ENCODE data around the gene ACOT7. TPM values are rescaled to one million over a fixed set of nuclear protein-coding genes. Genes with fewer than 3 reads are reported as not detected.
"Not testable (repeated sequence)": the region's sequence is repeated elsewhere in the genome, so short reads cannot be mapped to it uniquely, and the experiment has no call there.

The ACOT7 gene
- total RNA-seq, 2 experiments from 2014 or later, result 23.4 to 53.6 TPM

DNA sequence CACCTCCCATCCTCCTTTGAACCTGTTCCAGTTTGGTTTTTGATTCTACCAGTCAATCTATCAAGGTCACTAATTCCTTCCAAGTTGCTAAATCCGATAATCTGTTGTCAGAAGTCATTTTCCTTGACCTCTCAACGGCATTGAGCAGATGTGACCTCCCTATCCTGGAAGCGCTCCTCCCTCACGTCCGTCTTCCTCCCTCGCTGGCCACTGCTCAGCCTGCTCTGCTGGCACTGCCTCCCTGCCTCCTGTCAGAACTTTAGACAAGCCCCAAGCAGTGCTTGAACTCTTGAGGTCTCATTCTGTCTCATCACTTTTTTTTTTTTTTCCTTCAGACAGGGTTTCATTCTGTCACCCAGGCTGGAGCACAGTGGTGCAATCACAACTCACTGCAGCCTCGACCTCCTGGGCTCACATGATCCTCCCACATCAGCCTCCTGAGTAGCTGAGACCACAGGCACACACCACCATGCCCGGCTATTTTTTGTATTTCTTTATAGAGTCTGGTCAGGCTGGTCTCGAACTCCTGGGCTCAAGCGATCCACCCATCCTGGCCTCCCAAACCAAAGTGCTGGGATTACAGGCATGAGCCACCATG lies 4.4 kb upstream of the ACOT7 start:
- intact Hi-C loops (cut with micrococcal nuclease; ENCODE audit: unreplicated experiment), result loop anchor here (2.0 kb wide), 1 partner anchor 35 kb away; no protein-coding TSS in a partner anchor
- H2AFZ ChIP-seq (ENCODE audit: low read length), result no peak overlapping the region
- H3K4me2 ChIP-seq (ENCODE audit: low read length), result no peak overlapping the region

GRCh38 chr1:6396998-6397397 lies 3.4 kb upstream of the ACOT7 start:
- H3K9me3 ChIP-seq (ENCODE audit: low read length), result no peaks in the 10 kb centered on the region
- no TSS peak for BruUV-seq (replicated peaks)
- POLR2A ChIA-PET, result interaction anchor here (0.6 kb wide), 1 partner anchor 1374 kb away, joined by 9 read pairs; the partner anchor contains the start of gene VAMP3
- H3K4me3 ChIP-seq (ENCODE audit: low read depth, low read length, poor library complexity, severe bottlenecking), result no peak overlapping the region
- TF ChIP-seq CTCF (conservative IDR thresholded peaks at IDR 0.05; ENCODE audit: low read length) (peak; percentile 68), EZH2phosphoT487 (IDR thresholded peaks at IDR 0.05; ENCODE audit: borderline replicate concordance, low read depth, low read length) (no peak)
- H3K4me2 ChIP-seq (ENCODE audit: low read length), result no peak overlapping the region
- no peaks in the 10 kb centered on the region for H3K9me2 ChIP-seq (ENCODE audit: insufficient read depth, low read length)
- H3K79me2 ChIP-seq (ENCODE audit: insufficient read depth, low read depth, low read length), result peaks cover 1% of the 10 kb centered on the region; the same call in 1 of the 2 replicates
- intact Hi-C loops (cut with micrococcal nuclease; ENCODE audit: unreplicated experiment), result loop anchor here (2.0 kb wide), 1 partner anchor 34 kb away; no protein-coding TSS in a partner anchor
- peak; percentile 27 for DNase-seq (ENCODE audit: low spot score)
- H3K27ac ChIP-seq (ENCODE audit: low read depth, low read length, poor library complexity, severe bottlenecking), result no peak overlapping the region
- no peaks in the 10 kb centered on the region for H3K36me3 ChIP-seq (ENCODE audit: insufficient read depth, low read length)
- H4K20me1 ChIP-seq (ENCODE audit: insufficient read depth, low read length), result 0 out of 2 replicates have a peak, but pooled peaks cover 6% of the 10 kb centered on the region
- CTCF ChIA-PET (ENCODE audit: unreplicated experiment), result no interaction called here
- peaks cover 11% of the 10 kb centered on the region for H3K4me1 ChIP-seq (ENCODE audit: insufficient read depth, low read length, poor library complexity, severe bottlenecking)
- no peak overlapping the region for H2AFZ ChIP-seq (ENCODE audit: low read length)

More for the DNA sequence above, 4.4 kb upstream of the ACOT7 start:
- Histone ChIP-seq H3K9me2 (ENCODE audit: insufficient read depth, low read length) (no peaks in the 10 kb centered on the region), H3K79me2 (ENCODE audit: insufficient read depth, low read depth, low read length) (no peaks in the 10 kb centered on the region), H3K36me3 (ENCODE audit: insufficient read depth, low read length) (no peaks in the 10 kb centered on the region), H3K27ac (ENCODE audit: low read depth, low read length, poor library complexity, severe bottlenecking) (no peak overlapping the region), H3K4me1 (ENCODE audit: insufficient read depth, low read length, poor library complexity, severe bottlenecking) (peaks cover 6% of the 10 kb centered on the region), H4K20me1 (ENCODE audit: insufficient read depth, low read length) (no peaks in the 10 kb centered on the region), H3K9me3 (ENCODE audit: low read length) (no peaks in the 10 kb centered on the region), H3K4me3 (ENCODE audit: low read depth, low read length, poor library complexity, severe bottlenecking) (no peak overlapping the region)
- no peak for TF ChIP-seq CTCF (conservative IDR thresholded peaks at IDR 0.05; ENCODE audit: low read length)
- no peak for TF ChIP-seq EZH2phosphoT487 (IDR thresholded peaks at IDR 0.05; ENCODE audit: borderline replicate concordance, low read depth, low read length)
- no peak for DNase-seq (ENCODE audit: low spot score)
- CTCF ChIA-PET (ENCODE audit: unreplicated experiment), result no interaction called here
- POLR2A ChIA-PET, result no interaction called here
- no TSS peak for BruUV-seq (replicated peaks)

GRCh38 chr1:6395781-6396244 lies 2.2 kb upstream of the ACOT7 start:
- POLR2A ChIA-PET; H2AFZ ChIP-seq (ENCODE audit: low read length); H3K36me3 ChIP-seq (ENCODE audit: insufficient read depth, low read length); H3K79me2 ChIP-seq (ENCODE audit: insufficient read depth, low read depth, low read length); CTCF ChIA-PET (ENCODE audit: unreplicated experiment); H4K20me1 ChIP-seq (ENCODE audit: insufficient read depth, low read length); DNase-seq (ENCODE audit: low spot score); H3K4me3 ChIP-seq (ENCODE audit: low read depth, low read length, poor library complexity, severe bottlenecking); H3K9me2 ChIP-seq (ENCODE audit: insufficient read depth, low read length); H3K27ac ChIP-seq (ENCODE audit: low read depth, low read length, poor library complexity, severe bottlenecking); H3K9me3 ChIP-seq (ENCODE audit: low read length); BruUV-seq (replicated peaks); H3K4me2 ChIP-seq (ENCODE audit: low read length): not testable (repeated sequence)
- H3K4me1 ChIP-seq (ENCODE audit: insufficient read depth, low read length, poor library complexity, severe bottlenecking), result peaks cover 14% of the 10 kb centered on the region
- intact Hi-C loops (cut with micrococcal nuclease; ENCODE audit: unreplicated experiment), result loop anchor here (2.0 kb wide), 1 partner anchor 33 kb away; no protein-coding TSS in a partner anchor

- CTCF ChIA-PET (ENCODE audit: unreplicated experiment); H4K20me1 ChIP-seq (ENCODE audit: insufficient read depth, low read length); BruUV-seq (replicated peaks); H3K27ac ChIP-seq (ENCODE audit: low read depth, low read length, poor library complexity, severe bottlenecking); H3K9me3 ChIP-seq (ENCODE audit: low read length); intact Hi-C loops (cut with micrococcal nuclease; ENCODE audit: unreplicated experiment); H3K9me2 ChIP-seq (ENCODE audit: insufficient read depth, low read length); H3K79me2 ChIP-seq (ENCODE audit: insufficient read depth, low read depth, low read length); H3K4me2 ChIP-seq (ENCODE audit: low read length); H2AFZ ChIP-seq (ENCODE audit: low read length); H3K4me3 ChIP-seq (ENCODE audit: low read depth, low read length, poor library complexity, severe bottlenecking); H3K36me3 ChIP-seq (ENCODE audit: insufficient read depth, low read length); DNase-seq (ENCODE audit: low spot score); POLR2A ChIA-PET: not testable (repeated sequence)
- H3K4me1 ChIP-seq (ENCODE audit: insufficient read depth, low read length, poor library complexity, severe bottlenecking), result peaks cover 14% of the 10 kb centered on the region
Observed at GRCh38 chr1:6395130-6395529, 1.6 kb upstream of the ACOT7 start.

Measured in OCI-LY7 (cell line).